Activated CD4-positive, alpha-beta T cell treated with anti-CD3 and anti-CD28 coated beads, Interleukin-2, amount 10 ng/mL, durations not matched to agents 7 days and 5 days (primary cell): Measurements from ENCODE around the gene KDM5A. TPM values are rescaled to one million over a fixed set of nuclear protein-coding genes. Genes with fewer than 3 reads are reported as not detected.

Experiments
- CTCF ChIA-PET: fragments of 350-600 bp; sonication (Branson Sonifier 250); formaldehyde crosslinking; loops from one replicate; lab custom pipeline; 2021; ENCODE audit warnings: antibody characterized with exemption; lab: Charles Lee
- POLR2A ChIA-PET: fragments of 350-600 bp; sonication (Branson Sonifier 250); formaldehyde crosslinking; loops from one replicate; lab custom pipeline; 2021; ENCODE audit warnings: antibody characterized with exemption; lab: Charles Lee
- DNase-seq: peaks from one replicate; pipeline ENCODE4 v3.0.0-alpha.2; 2020
- H3K27ac Mint-ChIP-seq: one replicate; pipeline ENCODE4 v1.8.0; 2021; ENCODE audit warnings: mild to moderate bottlenecking, moderate library complexity, mixed read lengths
- H3K27me3 Mint-ChIP-seq: one replicate; pipeline ENCODE4 v1.8.0; 2021; ENCODE audit warnings: mixed read lengths
- H3K36me3 Mint-ChIP-seq: one replicate; pipeline ENCODE4 v1.8.0; 2021; ENCODE audit warnings: low read depth, mixed read lengths
- H3K4me1 Mint-ChIP-seq: one replicate; pipeline ENCODE4 v1.8.0; 2021; ENCODE audit warnings: mixed read lengths
- H3K4me3 Mint-ChIP-seq: one replicate; pipeline ENCODE4 v1.8.0; 2021; ENCODE audit warnings: mild to moderate bottlenecking, moderate library complexity, mixed read lengths
- H3K9me3 Mint-ChIP-seq: one replicate; pipeline ENCODE4 v1.8.0; 2021; ENCODE audit warnings: mixed read lengths
- total RNA-seq, 2 experiments: library from RNA; stranded (reverse); gene quantifications; one replicate each; pipeline ENCODE4 v1.2.3, GENCODE V29; 2021

The KDM5A gene
- total RNA-seq, 2 experiments from 2014 or later: 73.4 to 92.2 TPM

DNA sequence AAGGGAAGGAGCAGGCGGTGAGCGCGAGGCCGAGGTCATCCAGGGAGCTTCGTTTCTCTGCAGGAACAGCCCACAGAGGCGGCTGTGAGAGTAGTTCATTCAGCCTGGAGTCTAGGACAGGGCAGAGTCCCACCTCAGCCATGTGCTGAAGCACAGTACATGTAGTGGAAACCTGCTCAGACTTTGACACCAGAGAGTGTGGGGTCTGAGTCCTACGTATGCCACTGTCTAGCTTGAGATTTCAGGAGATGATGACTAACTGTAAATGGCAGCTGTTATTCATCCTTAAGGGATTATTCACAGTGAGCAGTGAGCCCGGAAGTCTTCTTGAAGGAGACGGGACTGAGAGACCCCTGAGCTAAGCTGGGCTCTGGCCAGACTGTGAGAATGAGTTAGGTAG is 125.5 kb downstream of the KDM5A start:
- H3K9me3 Mint-ChIP-seq: no peaks in the 10 kb centered on the region
- no peaks in the 10 kb centered on the region for H3K36me3 Mint-ChIP-seq
- H3K27me3 Mint-ChIP-seq: peaks cover 9% of the 10 kb centered on the region
- CTCF ChIA-PET: interaction anchor here (1.3 kb wide), 1 partner anchor 16 kb away, joined by 3 read pairs; no protein-coding TSS in a partner anchor
- no peak overlapping the region for H3K4me3 Mint-ChIP-seq
- DNase-seq: no peak
- H3K4me1 Mint-ChIP-seq: peaks cover 5% of the 10 kb centered on the region
- POLR2A ChIA-PET: no interaction called here
- no peak overlapping the region for H3K27ac Mint-ChIP-seq

DNA sequence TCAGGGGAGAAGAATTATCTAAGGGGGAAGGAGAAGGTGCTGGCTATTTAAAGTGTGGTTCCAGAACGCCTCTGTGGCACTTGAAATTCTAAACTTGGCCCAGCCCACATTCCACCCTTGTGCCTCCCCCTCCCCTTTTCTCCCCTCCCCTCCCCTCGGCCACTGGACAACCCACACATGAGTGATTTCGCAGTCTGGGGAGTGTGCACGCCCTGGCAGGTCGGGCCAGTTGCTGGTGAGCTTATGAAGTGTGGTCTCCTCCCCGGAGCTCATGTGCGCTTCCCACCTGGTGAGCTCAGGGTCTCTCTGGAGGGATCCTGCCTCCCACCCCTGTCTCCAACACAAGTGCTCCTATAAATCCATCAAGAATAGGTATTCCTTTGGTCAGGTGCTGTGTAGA is 126.3 kb downstream of the KDM5A start, which contains the start of gene SLC6A13:
Gene SLC6A13, minus strand, starts transcription at position 20 of the 400 bp plus-strand sequence. CDS start 2,784 bp downstream, outside the sequence.
- Mint-ChIP-seq H3K27ac (no peak within 1 kb of the TSS), H3K36me3 (no peaks in the 10 kb centered on the region), H3K4me1 (peaks cover 5% of the 10 kb centered on the region), H3K9me3 (no peaks in the 10 kb centered on the region), H3K4me3 (no peak within 1 kb of the TSS), H3K27me3 (peaks cover 9% of the 10 kb centered on the region)
- POLR2A ChIA-PET: no interaction called here
- no peak for DNase-seq
- CTCF ChIA-PET: no interaction called here

DNA sequence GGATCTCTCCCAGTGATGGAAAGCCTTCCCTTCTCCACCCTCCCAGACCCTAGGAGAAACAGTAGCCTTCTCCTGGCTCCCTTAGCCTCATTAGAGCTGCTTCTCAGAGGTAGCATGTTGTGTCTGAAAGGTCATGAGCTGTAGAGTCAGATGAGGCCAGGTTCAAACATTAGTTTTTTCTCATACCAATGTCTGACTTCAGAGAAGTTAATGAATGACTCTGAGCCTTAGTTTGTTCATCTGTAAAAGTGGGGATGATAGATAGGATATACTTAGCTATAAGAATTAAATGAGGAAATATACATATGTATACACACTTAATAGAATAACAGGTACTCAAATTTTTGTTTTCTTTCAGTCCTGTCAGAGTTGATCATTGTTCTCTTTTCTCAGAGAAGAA is 127.0 kb downstream of the KDM5A start:
- POLR2A ChIA-PET: no interaction called here
- Mint-ChIP-seq H3K27ac (no peak overlapping the region), H3K4me1 (peaks cover 5% of the 10 kb centered on the region), H3K4me3 (no peak overlapping the region), H3K9me3 (no peaks in the 10 kb centered on the region), H3K27me3 (peaks cover 9% of the 10 kb centered on the region), H3K36me3 (no peaks in the 10 kb centered on the region)
- DNase-seq: no peak
- CTCF ChIA-PET: interaction anchor here (1.0 kb wide), 1 partner anchor 44 kb away, joined by 3 read pairs; no protein-coding TSS in a partner anchor

DNA sequence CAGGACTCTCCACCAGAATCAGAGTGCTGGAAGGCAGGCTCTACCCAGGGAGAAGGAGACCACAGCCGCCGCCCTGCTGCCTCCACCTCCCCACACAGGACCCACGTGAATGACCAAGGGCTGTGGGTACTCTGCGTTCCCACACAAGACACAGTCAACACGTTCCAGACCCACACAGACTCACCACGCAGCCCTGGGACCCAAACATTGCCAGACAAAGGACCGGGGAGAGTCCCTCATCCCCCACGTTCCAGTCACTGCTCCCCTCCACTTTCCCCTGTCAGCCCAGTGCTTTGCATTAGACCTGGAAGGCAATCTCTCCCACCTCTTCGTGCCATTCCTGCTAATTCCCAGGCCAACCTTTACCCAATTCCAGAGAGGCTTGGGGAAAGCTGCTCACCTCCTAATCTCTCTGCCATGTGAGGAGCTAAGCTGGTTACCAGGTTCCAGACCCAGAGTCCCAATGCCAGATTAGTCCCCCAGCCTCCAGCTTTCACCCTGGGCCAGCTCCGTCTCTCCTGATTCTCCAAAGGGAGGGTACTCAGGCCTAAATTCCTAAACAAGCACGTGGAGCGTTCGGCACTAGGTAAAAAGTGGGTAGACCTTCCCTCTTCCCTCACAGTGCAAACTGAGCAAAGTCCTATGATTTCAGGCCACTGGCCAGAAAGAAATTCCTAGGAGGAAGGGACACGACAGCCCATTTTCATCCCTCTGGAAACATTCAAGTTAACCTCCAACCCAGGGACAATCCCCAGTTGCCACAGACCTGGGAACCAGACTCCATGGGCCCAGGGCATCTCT is 131.4 kb downstream of the KDM5A start:
- Mint-ChIP-seq H3K36me3 (no peaks in the 10 kb centered on the region), H3K9me3 (no peaks in the 10 kb centered on the region)
- DNase-seq: no peak

DNA sequence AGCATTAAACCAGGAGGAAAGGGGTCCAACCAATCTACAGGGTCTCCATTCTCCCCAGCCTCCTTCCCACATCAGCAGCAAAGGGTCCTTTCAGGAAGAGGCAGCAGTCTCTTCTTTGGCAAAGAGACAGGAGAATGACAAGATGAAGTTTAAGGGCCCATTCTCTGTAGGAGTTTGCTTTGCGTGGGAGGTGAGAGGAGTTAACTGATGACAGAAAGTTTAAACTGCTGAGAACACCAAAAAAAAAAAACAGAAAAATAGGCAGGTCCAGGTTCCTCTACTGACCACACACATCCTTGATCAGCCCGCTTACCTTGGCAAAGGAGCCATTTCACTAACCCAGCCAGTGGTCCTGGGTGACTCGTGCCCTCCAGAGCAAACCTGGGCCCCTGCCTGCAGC is 132.2 kb downstream of the KDM5A start:
- H3K4me1 Mint-ChIP-seq: no peaks in the 10 kb centered on the region
- H3K4me3 Mint-ChIP-seq: no peak overlapping the region
- peaks cover 7% of the 10 kb centered on the region for H3K27me3 Mint-ChIP-seq
- DNase-seq: no peak
- H3K27ac Mint-ChIP-seq: no peak overlapping the region
- POLR2A ChIA-PET: no interaction called here
- CTCF ChIA-PET: interaction anchor here (0.9 kb wide), 1 partner anchor 9 kb away, joined by 3 read pairs; no protein-coding TSS in a partner anchor
- H3K36me3 Mint-ChIP-seq: no peaks in the 10 kb centered on the region
- no peaks in the 10 kb centered on the region for H3K9me3 Mint-ChIP-seq

More for the DNA sequence above, 131.4 kb downstream of the KDM5A start:
- POLR2A ChIA-PET: no interaction called here
- Mint-ChIP-seq H3K27me3 (peaks cover 7% of the 10 kb centered on the region), H3K4me3 (no peak overlapping the region), H3K27ac (peak overlapping the region; percentile 9), H3K4me1 (no peaks in the 10 kb centered on the region)
- CTCF ChIA-PET: interaction anchor here (1.0 to 1.5 kb wide), 3 partner anchors 10 to 38 kb away, joined by 3 to 4 read pairs (median 4); no protein-coding TSS in a partner anchor

DNA sequence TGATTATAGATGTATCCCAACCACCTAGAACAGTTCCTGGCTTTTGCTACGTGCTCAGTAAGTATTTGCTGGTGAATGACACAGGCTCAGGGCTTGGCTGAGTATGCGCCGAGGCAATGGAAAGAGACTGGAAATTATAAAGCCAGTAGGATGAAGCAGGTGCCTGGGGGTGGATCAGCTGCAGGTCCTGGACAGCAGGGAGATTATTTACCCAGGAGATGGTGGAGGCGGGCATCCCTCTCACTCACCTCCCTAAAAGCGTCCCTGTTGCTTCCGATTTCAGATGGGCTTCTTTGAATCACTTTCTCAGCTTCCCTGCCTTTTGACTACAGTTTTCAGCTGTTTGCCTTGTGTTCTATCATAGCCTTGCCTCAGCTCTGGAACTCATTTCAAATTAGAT is 132.9 kb downstream of the KDM5A start:
- H3K4me3 Mint-ChIP-seq: no peak overlapping the region

DNA sequence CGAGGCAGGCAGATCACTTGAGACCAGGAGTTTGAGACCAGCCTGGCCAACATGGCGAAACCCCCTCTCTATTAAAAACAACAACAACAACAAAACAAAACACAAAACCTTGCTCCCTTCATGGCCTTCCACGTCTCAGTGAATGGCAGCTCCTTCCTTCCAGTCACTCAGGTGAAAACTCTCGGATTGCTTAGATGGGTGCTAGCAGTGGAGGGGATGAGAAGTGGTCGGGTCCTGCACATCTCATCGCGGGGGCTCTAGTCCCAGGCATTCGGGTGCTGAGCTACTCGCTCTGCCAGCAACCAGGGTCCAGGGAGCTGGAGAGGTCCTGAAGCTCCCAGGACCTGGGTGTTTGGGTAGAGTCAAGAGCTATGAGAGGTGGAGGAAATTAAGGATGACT is 134.2 kb downstream of the KDM5A start:
- Mint-ChIP-seq H3K9me3 (no peaks in the 10 kb centered on the region), H3K4me1 (no peaks in the 10 kb centered on the region), H3K27me3 (peaks cover 5% of the 10 kb centered on the region), H3K4me3 (no peak overlapping the region), H3K27ac (no peak overlapping the region), H3K36me3 (no peaks in the 10 kb centered on the region)
- ChIA-PET POLR2A (no interaction called here), CTCF (no interaction called here)
- no peak for DNase-seq

More for the DNA sequence above, 132.9 kb downstream of the KDM5A start:
- peaks cover 7% of the 10 kb centered on the region for H3K27me3 Mint-ChIP-seq
- no peaks in the 10 kb centered on the region for H3K4me1 Mint-ChIP-seq
- ChIA-PET POLR2A (no interaction called here), CTCF (interaction anchor here (0.9 kb wide), 1 partner anchor 8 kb away, joined by 3 read pairs; no protein-coding TSS in a partner anchor)
- no peaks in the 10 kb centered on the region for H3K36me3 Mint-ChIP-seq
- H3K9me3 Mint-ChIP-seq: no peaks in the 10 kb centered on the region
- no peak overlapping the region for H3K27ac Mint-ChIP-seq
- no peak for DNase-seq

DNA sequence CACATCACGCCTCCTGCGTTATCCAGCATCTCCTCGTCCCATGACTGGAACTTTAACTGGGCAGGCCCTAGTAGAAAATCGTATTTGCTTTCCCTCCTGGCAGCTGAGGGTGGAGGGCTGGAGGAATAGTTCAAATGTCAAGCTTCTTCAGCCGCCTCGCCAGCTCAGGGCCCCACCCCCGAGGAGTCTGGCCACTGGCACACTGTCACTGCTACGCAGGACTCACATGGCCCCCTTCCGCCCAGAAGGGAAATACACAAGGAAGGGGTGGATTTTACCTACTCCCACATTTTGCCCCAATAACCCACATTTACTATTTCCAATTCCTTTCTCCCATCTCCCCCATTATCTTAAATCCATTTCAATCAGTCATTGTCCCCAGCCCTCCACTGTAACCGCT is 135.1 kb downstream of the KDM5A start:
- ChIA-PET POLR2A (no interaction called here), CTCF (no interaction called here)
- Mint-ChIP-seq H3K27me3 (peaks cover 8% of the 10 kb centered on the region), H3K27ac (no peak overlapping the region), H3K9me3 (no peaks in the 10 kb centered on the region), H3K36me3 (no peaks in the 10 kb centered on the region), H3K4me3 (no peak overlapping the region), H3K4me1 (no peaks in the 10 kb centered on the region)
- no peak for DNase-seq

DNA sequence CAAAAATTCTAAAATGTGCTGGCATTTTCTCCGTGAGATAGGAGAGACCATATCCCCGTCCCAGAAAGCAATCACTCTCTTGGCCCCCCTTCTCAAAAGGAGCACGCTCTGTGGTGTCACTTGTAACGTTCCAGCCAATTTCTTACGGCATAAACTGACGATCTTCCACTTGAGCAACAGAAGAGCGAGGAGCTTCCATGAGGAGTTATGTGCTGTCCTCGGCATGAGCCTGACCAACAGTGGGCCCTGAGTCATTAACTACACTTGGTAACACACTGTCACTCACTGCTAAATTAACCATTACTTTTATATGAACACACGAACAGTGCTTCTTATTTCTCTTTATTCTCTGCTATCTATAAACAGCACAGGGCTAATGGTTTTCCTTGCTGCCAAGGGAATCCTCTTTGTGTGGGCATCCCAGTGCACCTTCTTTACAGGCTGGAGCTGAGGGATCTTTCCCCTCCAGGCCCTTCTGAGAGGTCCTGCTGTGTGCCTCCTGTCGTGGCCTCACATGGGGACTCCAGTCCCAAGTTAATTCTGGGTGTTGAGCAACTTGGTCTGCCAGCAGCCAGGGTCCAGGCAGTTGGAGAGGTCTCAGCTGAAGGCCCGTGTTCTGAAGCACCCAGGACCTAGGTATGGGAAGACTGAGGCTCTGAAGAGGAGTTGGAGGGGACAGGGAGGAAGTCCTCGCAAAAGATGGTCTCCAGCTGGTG is 135.8 kb downstream of the KDM5A start:
- ChIA-PET POLR2A (no interaction called here), CTCF (no interaction called here)
- Mint-ChIP-seq H3K27ac (no peak overlapping the region), H3K27me3 (peaks cover 13% of the 10 kb centered on the region), H3K4me3 (no peak overlapping the region), H3K9me3 (no peaks in the 10 kb centered on the region), H3K36me3 (no peaks in the 10 kb centered on the region), H3K4me1 (no peaks in the 10 kb centered on the region)
- DNase-seq: no peak

DNA sequence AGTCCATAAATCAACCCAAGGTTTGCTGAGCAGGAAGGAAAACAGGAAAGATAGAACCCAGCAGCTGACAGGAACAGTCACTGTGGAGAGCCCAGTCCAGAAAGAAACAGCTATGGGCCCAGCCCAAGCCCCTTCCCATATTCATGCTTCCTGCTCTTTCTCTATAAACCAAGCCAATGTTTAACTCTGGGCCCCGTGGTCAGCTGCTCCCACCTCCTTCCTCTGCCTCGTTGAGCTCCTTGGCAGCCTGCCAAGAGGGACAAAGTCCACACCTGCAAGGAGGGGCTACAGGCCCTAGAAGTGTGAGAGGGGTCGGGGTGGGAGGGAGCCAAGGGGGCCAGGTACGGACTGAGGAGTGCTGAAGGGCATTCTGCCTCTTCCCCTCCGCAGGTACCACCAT is 136.5 kb downstream of the KDM5A start:
- CTCF ChIA-PET: no interaction called here
- H3K27ac Mint-ChIP-seq: no peak overlapping the region

DNA sequence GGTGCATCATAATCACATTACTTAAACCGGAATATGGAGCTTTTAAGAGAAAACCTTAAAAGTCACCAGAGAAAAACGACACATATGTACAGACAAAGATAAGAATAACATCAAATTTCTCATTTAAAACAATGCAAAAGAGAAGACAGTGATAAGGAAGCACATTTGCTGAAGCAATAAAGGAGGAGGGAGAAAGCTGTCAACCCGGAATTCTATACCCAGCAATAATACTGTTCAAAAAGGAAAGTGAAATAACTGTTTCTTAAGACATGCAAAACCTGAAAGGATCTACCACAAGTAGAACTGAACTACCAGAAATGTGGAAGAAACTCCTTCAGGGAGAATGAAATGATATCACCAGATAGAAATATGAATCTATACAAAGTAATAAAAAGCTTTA is 141.8 kb downstream of the KDM5A start:
- no peak for DNase-seq
- ChIA-PET POLR2A (no interaction called here), CTCF (interaction anchor here (0.6 to 1.0 kb wide), 3 partner anchors 11 to 1093 kb away, joined by 3 read pairs; no protein-coding TSS in a partner anchor)
- no peak overlapping the region for H3K27ac Mint-ChIP-seq
- peaks cover 12% of the 10 kb centered on the region for H3K9me3 Mint-ChIP-seq
- no peaks in the 10 kb centered on the region for H3K4me1 Mint-ChIP-seq
- H3K36me3 Mint-ChIP-seq: no peaks in the 10 kb centered on the region
- H3K27me3 Mint-ChIP-seq: peaks cover 18% of the 10 kb centered on the region
- no peak overlapping the region for H3K4me3 Mint-ChIP-seq

More for the DNA sequence above, 136.5 kb downstream of the KDM5A start:
- POLR2A ChIA-PET: no interaction called here
- Mint-ChIP-seq H3K4me1 (no peaks in the 10 kb centered on the region), H3K36me3 (no peaks in the 10 kb centered on the region), H3K4me3 (no peak overlapping the region), H3K27me3 (peaks cover 17% of the 10 kb centered on the region), H3K9me3 (peaks cover 4% of the 10 kb centered on the region)
- no peak for DNase-seq

DNA sequence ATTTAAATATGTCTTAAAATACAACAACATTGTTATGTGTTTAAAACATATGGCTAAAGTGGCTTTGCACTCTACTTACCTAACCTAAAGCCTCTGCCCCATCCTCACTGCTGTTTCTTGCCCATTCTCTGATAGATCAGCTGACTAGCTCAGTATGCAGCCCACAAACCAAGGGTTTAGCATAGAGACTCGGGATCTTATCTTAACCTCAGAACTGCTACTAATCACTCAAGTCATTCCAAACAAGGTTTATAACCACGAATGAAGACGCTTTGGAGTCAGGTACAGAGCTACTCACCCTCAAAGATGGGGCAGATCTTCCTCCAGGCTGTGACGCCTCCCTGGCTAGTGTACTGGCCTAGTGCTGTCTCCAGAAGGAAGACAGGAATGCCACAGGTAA is 145.7 kb downstream of the KDM5A start:
- ChIA-PET POLR2A (no interaction called here), CTCF (no interaction called here)
- H3K4me3 Mint-ChIP-seq: no peak overlapping the region
- H3K27me3 Mint-ChIP-seq: peaks cover 7% of the 10 kb centered on the region
- H3K27ac Mint-ChIP-seq: no peak overlapping the region
- no peak for DNase-seq
- H3K9me3 Mint-ChIP-seq: peaks cover 12% of the 10 kb centered on the region
- H3K36me3 Mint-ChIP-seq: no peaks in the 10 kb centered on the region
- H3K4me1 Mint-ChIP-seq: no peaks in the 10 kb centered on the region

DNA sequence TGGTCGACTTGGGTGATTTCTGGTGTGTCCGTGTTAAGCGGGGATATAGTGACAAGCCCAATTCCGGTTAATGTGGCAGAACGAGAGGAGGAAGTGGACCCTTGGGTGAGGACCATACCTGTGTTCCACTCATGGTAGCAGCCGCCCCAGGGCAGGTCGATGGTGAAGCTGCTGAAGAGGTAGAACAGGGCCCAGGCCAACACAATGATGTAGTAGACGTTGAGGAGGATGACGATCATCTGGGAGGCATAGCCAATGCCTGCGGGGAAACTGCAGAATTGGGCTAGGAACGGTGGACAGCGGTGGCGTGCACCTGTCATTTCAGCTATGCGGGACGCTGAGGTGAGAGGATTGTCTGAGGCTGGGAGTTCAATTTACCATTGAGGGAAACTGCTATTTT is 146.6 kb downstream of the KDM5A start:
- H3K27ac Mint-ChIP-seq: no peak overlapping the region
- peaks cover 8% of the 10 kb centered on the region for H3K9me3 Mint-ChIP-seq
- POLR2A ChIA-PET: no interaction called here
- no peak overlapping the region for H3K4me3 Mint-ChIP-seq
- H3K36me3 Mint-ChIP-seq: no peaks in the 10 kb centered on the region
- no peaks in the 10 kb centered on the region for H3K4me1 Mint-ChIP-seq
- CTCF ChIA-PET: no interaction called here
- peaks cover 2% of the 10 kb centered on the region for H3K27me3 Mint-ChIP-seq
- DNase-seq: no peak
